ENCODE results near the gene CTSV.
"Not testable (repeated sequence)": the region's sequence is repeated elsewhere in the genome, so short reads cannot be mapped to it uniquely, and the experiment has no call there.

DNA sequence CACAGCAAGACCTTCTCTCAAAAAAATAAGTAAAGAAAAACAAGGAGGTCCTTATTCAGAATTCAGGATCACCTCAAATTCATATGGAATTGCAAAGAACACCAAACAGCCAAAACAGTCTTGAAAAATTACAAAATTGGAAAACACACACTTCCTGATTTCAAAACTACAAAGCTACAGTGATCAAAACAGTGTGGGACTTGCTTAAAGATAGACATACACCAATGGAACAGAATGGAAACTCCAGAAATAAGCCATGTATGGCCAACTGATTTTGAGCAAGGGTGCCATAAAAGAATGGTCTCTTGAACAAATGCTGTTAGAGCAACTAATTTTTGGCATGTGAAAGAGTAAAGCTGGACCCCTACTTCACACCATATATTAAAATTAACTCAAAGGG is 36.7 kb downstream of the CTSV start:
- not testable (repeated sequence) for TF ChIP-seq POLR2A, CTCF (IDR thresholded peaks at IDR 0.05)
